SJSA1 (cell line): ENCODE results near the gene ASPHD1. TPM values are rescaled to one million over a fixed set of nuclear protein-coding genes. Genes with fewer than 3 reads are reported as not detected.
"Not testable (repeated sequence)": the region's sequence is repeated elsewhere in the genome, so short reads cannot be mapped to it uniquely, and the experiment has no call there.

ENCODE experiments used
- DNase-seq, 2 experiments: peaks; one replicate each; pipeline ENCODE4 v3.0.0-alpha.2; 2015 to 2020; ENCODE audit warnings: low spot score in 2 of 2, low read depth in 1 of 2
- H3K27ac ChIP-seq: fragments of 250-450 bp; sonication (Bioruptor Pico); 2 replicates; pipeline ENCODE4 v1.5.1; 2020; ENCODE audit warnings: mild to moderate bottlenecking, moderate library complexity
- H3K27me3 ChIP-seq: fragments of 250-450 bp; sonication (Bioruptor Pico); replicated peaks from 2 replicates; pipeline ENCODE4 v1.5.1; 2020; ENCODE audit warnings: mild to moderate bottlenecking, moderate library complexity
- H3K36me3 ChIP-seq: fragments of 250-450 bp; sonication (Bioruptor Pico); 2 replicates; pipeline ENCODE4 v1.5.1; 2020; ENCODE audit warnings: mild to moderate bottlenecking
- H3K4me1 ChIP-seq: fragments of 250-450 bp; sonication (Bioruptor Pico); replicated peaks from 2 replicates; pipeline ENCODE4 v1.6.1; 2021; ENCODE audit warnings: mild to moderate bottlenecking
- H3K4me3 ChIP-seq: fragments of 250-450 bp; sonication (Bioruptor Pico); 2 replicates; pipeline ENCODE4 v1.5.1; 2020; ENCODE audit warnings: mild to moderate bottlenecking
- H3K9me3 ChIP-seq: fragments of 250-450 bp; sonication (Bioruptor Pico); replicated peaks from 2 replicates; pipeline ENCODE4 v1.5.1; 2020; ENCODE audit warnings: mild to moderate bottlenecking
- total RNA-seq: library from RNA; depleted of rRNA; stranded (reverse); fragments of >200 nt; shearing (Covaris generic); gene quantifications from 2 replicates; pipeline ENCODE4 v1.2.3, GENCODE V29; 2014

The ASPHD1 gene
- total RNA-seq, 1 experiment from 2014 or later, result 3.7 TPM

- Histone ChIP-seq H3K9me3 (no peaks in the 10 kb centered on the region), H3K4me3 (no peak overlapping the region), H3K4me1 (peaks cover under 1% of the 10 kb centered on the region; the same call in 1 of the 2 replicates), H3K27ac (no peak overlapping the region), H3K27me3 (no peaks in the 10 kb centered on the region), H3K36me3 (peaks cover 10% of the 10 kb centered on the region)
- no peak for DNase-seq
These were observed 6.4 kb downstream of the ASPHD1 start for GRCh38 chr16:29906520-29907244.

- H3K27ac ChIP-seq, result no peak overlapping the region
- no peaks in the 10 kb centered on the region for H3K9me3 ChIP-seq
- H3K36me3 ChIP-seq, result peaks cover 10% of the 10 kb centered on the region
- DNase-seq, result no peak
- H3K4me3 ChIP-seq, result no peak overlapping the region
- H3K4me1 ChIP-seq, result no peaks in the 10 kb centered on the region
- no peaks in the 10 kb centered on the region for H3K27me3 ChIP-seq
These were observed 7.7 kb downstream of the ASPHD1 start for GRCh38 chr16:29907973-29908372.

DNA sequence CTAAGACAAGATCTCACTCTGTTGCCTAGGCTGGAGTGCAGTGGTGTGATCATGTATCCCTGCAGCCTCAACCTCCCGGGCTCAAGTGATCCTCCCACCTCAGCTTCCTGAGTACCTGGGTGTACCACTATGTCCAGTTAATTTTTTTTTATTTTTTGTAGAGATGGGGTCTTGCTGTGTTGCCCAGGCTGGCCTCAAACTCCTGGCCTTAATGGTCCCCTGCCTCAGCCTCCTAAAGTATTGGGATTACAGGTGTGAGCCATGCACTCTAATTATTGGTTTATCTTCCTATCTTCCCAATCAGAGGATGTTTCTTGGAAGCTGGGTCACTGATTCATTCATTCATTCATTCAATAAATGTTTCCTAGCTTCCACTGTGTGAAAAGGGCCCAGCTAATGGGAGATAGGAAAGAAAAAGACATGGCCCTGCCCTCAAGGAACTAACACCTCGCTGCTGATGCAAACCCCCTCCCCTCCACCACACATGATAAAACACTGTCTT is 8.5 kb downstream of the ASPHD1 start:
- H3K27ac ChIP-seq, result no peak overlapping the region

DNA sequence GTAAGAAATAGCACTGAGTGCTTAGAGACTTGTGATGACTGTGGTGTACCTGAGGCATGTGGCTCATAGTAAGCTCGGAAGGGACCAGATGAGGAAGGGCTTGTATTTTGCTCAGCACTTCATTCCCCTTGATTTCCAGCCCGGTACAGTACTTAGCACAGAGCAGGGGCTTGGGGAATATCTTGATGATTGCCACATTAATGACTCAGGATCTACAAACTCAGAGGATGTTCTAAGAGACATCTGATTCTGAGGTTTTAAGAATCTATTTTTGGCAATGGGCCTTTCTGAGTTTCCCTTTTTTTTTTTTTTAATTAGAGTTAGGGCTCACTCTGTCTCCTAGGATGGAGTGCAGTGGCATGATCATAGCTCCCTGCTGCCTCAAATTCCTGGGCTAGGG is 9.1 kb downstream of the ASPHD1 start:
- peaks cover 18% of the 10 kb centered on the region for H3K36me3 ChIP-seq
- H3K27me3 ChIP-seq, result no peaks in the 10 kb centered on the region
- H3K4me1 ChIP-seq, result no peaks in the 10 kb centered on the region
- DNase-seq, result no peak
- no peak overlapping the region for H3K27ac ChIP-seq
- no peak overlapping the region for H3K4me3 ChIP-seq
- no peaks in the 10 kb centered on the region for H3K9me3 ChIP-seq

More for the DNA sequence above, 8.5 kb downstream of the ASPHD1 start:
- peaks cover 14% of the 10 kb centered on the region for H3K36me3 ChIP-seq
- no peaks in the 10 kb centered on the region for H3K27me3 ChIP-seq
- DNase-seq, result no peak
- no peaks in the 10 kb centered on the region for H3K4me1 ChIP-seq
- no peak overlapping the region for H3K4me3 ChIP-seq
- no peaks in the 10 kb centered on the region for H3K9me3 ChIP-seq

GRCh38 chr16:29909851-29910250 is 9.6 kb downstream of the ASPHD1 start:
- not testable (repeated sequence) for H3K27ac ChIP-seq, H3K4me3 ChIP-seq, H3K27me3 ChIP-seq, H3K9me3 ChIP-seq, DNase-seq, H3K4me1 ChIP-seq
- H3K36me3 ChIP-seq, result peaks cover 21% of the 10 kb centered on the region

- no peaks in the 10 kb centered on the region for H3K9me3 ChIP-seq
- H3K4me3 ChIP-seq, result no peak overlapping the region
- no peak for DNase-seq
- peaks cover 9% of the 10 kb centered on the region for H3K4me1 ChIP-seq
- no peak overlapping the region for H3K27ac ChIP-seq
- no peaks in the 10 kb centered on the region for H3K27me3 ChIP-seq
- H3K36me3 ChIP-seq, result peaks cover 19% of the 10 kb centered on the region
These were observed 10.8 kb downstream of the ASPHD1 start for GRCh38 chr16:29910819-29911675.

DNA sequence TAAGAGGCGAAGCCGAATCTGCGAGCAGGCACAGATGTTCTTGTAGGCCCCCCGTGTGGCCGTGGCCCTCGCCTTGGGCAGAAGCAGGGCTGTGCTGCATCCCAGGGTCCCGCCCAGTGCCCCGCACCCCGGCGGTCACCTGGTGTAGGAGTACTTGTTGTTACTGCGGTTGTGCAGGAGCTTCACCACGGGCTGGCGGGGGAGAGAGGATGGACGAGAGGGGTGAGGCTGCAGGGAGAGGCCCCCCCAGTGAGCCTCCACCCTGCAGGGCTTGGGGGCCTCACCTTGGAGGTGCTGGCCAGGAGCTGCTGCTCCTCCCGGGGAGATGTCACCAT is 11.4 kb downstream of the ASPHD1 start:
- no peak for DNase-seq
- Histone ChIP-seq H3K27ac (no peak overlapping the region), H3K27me3 (no peaks in the 10 kb centered on the region), H3K4me3 (no peak overlapping the region), H3K36me3 (peaks cover 16% of the 10 kb centered on the region), H3K4me1 (peaks cover 13% of the 10 kb centered on the region), H3K9me3 (no peaks in the 10 kb centered on the region)

- H3K27ac ChIP-seq, result no peak overlapping the region
- no peak overlapping the region for H3K4me3 ChIP-seq
- no peaks in the 10 kb centered on the region for H3K27me3 ChIP-seq
- peaks cover 19% of the 10 kb centered on the region for H3K36me3 ChIP-seq
- H3K9me3 ChIP-seq, result no peaks in the 10 kb centered on the region
- no peak for DNase-seq
- H3K4me1 ChIP-seq, result peaks cover 18% of the 10 kb centered on the region
These were observed 11.8 kb downstream of the ASPHD1 start for GRCh38 chr16:29912087-29912486.

GRCh38 chr16:29913514-29913913 is 13.2 kb downstream of the ASPHD1 start:
- H3K4me3 ChIP-seq, result no peak overlapping the region
- H3K27ac ChIP-seq, result no peak overlapping the region
- H3K27me3 ChIP-seq, result no peaks in the 10 kb centered on the region
- no peak for DNase-seq
- H3K36me3 ChIP-seq, result peaks cover 30% of the 10 kb centered on the region
- H3K4me1 ChIP-seq, result peaks cover 19% of the 10 kb centered on the region
- H3K9me3 ChIP-seq, result no peaks in the 10 kb centered on the region

DNA sequence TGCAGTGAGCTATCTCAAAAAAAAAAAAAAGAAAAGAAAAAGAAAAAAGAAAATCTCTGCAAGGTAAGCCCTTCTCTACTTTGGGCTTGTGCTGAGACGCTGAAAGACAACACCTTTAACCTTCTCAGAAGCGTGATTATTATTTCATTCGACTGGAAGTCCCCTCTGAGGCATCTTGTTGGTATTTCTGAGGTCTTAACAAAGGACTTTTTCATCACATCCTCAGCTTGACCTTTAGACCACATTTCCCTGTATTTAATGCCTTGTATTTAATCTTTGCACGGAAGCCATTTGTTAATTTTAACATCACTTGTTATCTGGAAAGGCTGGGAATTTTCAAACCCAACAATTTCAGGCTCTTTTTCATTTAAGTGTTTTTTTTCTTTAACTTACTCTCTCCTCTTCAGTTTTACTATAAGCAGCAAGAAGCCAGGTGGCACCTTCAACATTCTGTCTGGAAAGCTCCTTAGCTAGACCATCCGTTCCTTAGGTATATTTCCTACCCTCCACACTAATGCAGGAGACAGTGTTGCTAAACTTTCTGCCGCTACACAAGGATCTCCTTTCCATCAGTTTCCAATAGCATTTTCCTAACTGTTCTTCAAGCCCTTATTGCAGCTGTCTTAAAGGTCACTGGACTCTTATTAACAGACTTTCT is 15.4 kb downstream of the ASPHD1 start:
- Histone ChIP-seq H3K27ac (peak overlapping the region; percentile 50), H3K4me3 (no peak overlapping the region), H3K4me1 (peaks cover 19% of the 10 kb centered on the region), H3K36me3 (peaks cover 49% of the 10 kb centered on the region), H3K9me3 (no peaks in the 10 kb centered on the region), H3K27me3 (no peaks in the 10 kb centered on the region)
- peak in 1 of 2 experiments; percentile 53 for DNase-seq

DNA sequence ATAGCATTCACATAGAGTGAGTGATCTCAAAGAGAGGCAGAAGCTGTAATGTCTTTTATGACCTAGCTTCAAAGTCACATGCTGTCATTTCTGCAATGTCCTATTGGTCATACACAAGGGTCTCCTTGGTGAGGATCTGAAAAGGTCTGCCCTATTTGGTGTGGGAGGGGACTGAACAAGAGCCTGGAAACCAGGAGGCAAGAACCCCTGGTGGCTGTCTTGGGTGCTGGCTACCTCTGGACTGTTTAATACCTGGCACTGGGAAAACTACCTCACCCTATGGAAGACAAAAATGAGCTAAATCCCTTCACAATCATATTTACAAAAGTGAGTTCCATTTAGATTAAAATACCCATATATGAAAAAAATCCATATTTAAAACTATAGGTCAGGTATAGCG is 16.7 kb downstream of the ASPHD1 start:
- peaks cover 19% of the 10 kb centered on the region for H3K4me1 ChIP-seq
- H3K36me3 ChIP-seq, result peaks cover 49% of the 10 kb centered on the region
- no peak overlapping the region for H3K27ac ChIP-seq
- no peak overlapping the region for H3K4me3 ChIP-seq
- DNase-seq, result no peak
- H3K9me3 ChIP-seq, result no peaks in the 10 kb centered on the region
- H3K27me3 ChIP-seq, result no peaks in the 10 kb centered on the region

- peaks cover 19% of the 10 kb centered on the region for H3K4me1 ChIP-seq
- H3K4me3 ChIP-seq, result no peak overlapping the region
- H3K27ac ChIP-seq, result no peak overlapping the region
- peaks cover 46% of the 10 kb centered on the region for H3K36me3 ChIP-seq
- no peaks in the 10 kb centered on the region for H3K9me3 ChIP-seq
- DNase-seq, result no peak
- no peaks in the 10 kb centered on the region for H3K27me3 ChIP-seq
These were observed 20.2 kb downstream of the ASPHD1 start for GRCh38 chr16:29920288-29921033.

- Histone ChIP-seq H3K36me3 (peaks cover 49% of the 10 kb centered on the region), H3K4me1 (peaks cover 15% of the 10 kb centered on the region), H3K9me3 (no peaks in the 10 kb centered on the region), H3K27ac (no peak overlapping the region), H3K27me3 (no peaks in the 10 kb centered on the region), H3K4me3 (no peak overlapping the region)
- DNase-seq, result no peak
These were observed 20.7 kb downstream of the ASPHD1 start for GRCh38 chr16:29921034-29921385.
